ENCODE results near the gene TM9SF3. TPM values are rescaled to one million over a fixed set of nuclear protein-coding genes. Genes with fewer than 3 reads are reported as not detected.

Gene TM9SF3
- total and polyA plus RNA-seq, 2 of the 4 experiments (the other 2 are of a cell fraction) = 33.7 to 61.8 TPM

DNA sequence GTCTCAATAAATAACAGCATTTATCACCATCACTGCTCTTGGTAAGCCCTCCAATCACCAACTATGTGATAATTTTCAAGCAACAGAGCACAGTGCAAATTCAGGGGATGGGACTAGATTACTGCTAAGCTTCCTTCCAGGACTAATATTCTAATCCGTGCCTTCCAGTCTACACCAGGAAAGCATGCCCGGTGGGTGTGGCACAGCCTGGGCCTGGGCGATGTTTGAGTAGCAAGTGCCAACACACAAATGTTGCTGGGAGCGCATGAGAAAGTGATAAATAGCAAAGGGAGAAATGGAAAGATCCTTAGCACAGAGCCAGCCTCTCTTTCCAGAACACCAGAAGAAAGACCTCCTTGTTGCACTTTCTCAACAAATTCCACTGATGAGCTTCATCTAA is 13.5 kb upstream of the TM9SF3 start:
- CTCF ChIA-PET = no interaction called here
- POLR2A ChIA-PET (ENCODE audit: unreplicated experiment) = no interaction called here
- no peak overlapping the region for H2AK9ac ChIP-seq (replicated peaks; ENCODE audit: low read depth, low read length, poor library complexity)

More for the DNA sequence above, 13.5 kb upstream of the TM9SF3 start:
- Histone ChIP-seq H2BK5ac (ENCODE audit: low read depth, low read length, poor library complexity, severe bottlenecking) (no peak overlapping the region), H3K36me3 (ENCODE audit: control insufficient read depth, insufficient read depth, low read length) (no peaks in the 10 kb centered on the region), H3K14ac (replicated peaks; ENCODE audit: low read depth, low read length) (no peak overlapping the region), H2BK20ac (ENCODE audit: low read depth, low read length) (no peak overlapping the region), H3K4ac (ENCODE audit: low read depth, low read length) (no peak overlapping the region), H3K27me3 (ENCODE audit: control insufficient read depth, insufficient read depth, low read length) (peaks cover 34% of the 10 kb centered on the region), H3K9ac (ENCODE audit: low read depth, low read length) (no peak overlapping the region), H3K23ac (ENCODE audit: low read depth, low read length) (no peak overlapping the region), H3K4me2 (ENCODE audit: low read depth, low read length) (no peak overlapping the region), H4K91ac (ENCODE audit: insufficient read depth, low read depth, low read length) (no peak overlapping the region), H2AK5ac (ENCODE audit: low read depth, low read length) (no peak overlapping the region), H4K5ac (ENCODE audit: low read depth, low read length) (no peak overlapping the region), H4K20me1 (ENCODE audit: insufficient read depth, low read length) (no peaks in the 10 kb centered on the region), H2AFZ (replicated peaks; ENCODE audit: low read length, poor library complexity) (no peak overlapping the region), H4K8ac (ENCODE audit: low read depth in 2 of 2, low read length in 2 of 2) (no peak overlapping the region), H3K9me3 (ENCODE audit: control insufficient read depth, insufficient read depth, low read length) (peaks cover 7% of the 10 kb centered on the region), H3K18ac (ENCODE audit: low read depth, low read length) (no peak overlapping the region), H3K4me1 (ENCODE audit: control insufficient read depth, insufficient read depth, low read length) (no peaks in the 10 kb centered on the region), H3K9me1 (ENCODE audit: insufficient read depth, low read length) (no peaks in the 10 kb centered on the region), H3K56ac (ENCODE audit: extremely low read depth, insufficient read depth, low read length) (no peak overlapping the region), H3K79me1 (ENCODE audit: low read depth in 1 of 2, low read length in 2 of 2) (no peaks in the 10 kb centered on the region), H2BK120ac (ENCODE audit: low read depth, low read length) (no peak overlapping the region), H3K27ac (ENCODE audit: insufficient read depth, low read length) (no peak overlapping the region), H2BK15ac (ENCODE audit: low read depth, low read length) (no peak overlapping the region), H3K4me3 (ENCODE audit: insufficient read depth, low read depth, low read length) (no peak overlapping the region)
- in situ Hi-C loops (cut with MboI; ENCODE audit: low sequenced_read_pairs) (no loop called here), intact Hi-C loops (cut with micrococcal nuclease) (no loop called here), dilution Hi-C loops (cut with HindIII; ENCODE audit: low sequenced_read_pairs, unreplicated experiment) (no loop called here)
- ATAC-seq (ENCODE audit: low read depth) (no peak), DNase-seq (no peak)
- BruUV-seq (replicated peaks) = no TSS peak
- no CpG with 5 or more reads among the region's 4 CpGs for WGBS, 2 experiments (ENCODE audit: extremely low coverage in 2 of 2, insufficient read length in 1 of 2)
- TF ChIP-seq, protein P1, sequence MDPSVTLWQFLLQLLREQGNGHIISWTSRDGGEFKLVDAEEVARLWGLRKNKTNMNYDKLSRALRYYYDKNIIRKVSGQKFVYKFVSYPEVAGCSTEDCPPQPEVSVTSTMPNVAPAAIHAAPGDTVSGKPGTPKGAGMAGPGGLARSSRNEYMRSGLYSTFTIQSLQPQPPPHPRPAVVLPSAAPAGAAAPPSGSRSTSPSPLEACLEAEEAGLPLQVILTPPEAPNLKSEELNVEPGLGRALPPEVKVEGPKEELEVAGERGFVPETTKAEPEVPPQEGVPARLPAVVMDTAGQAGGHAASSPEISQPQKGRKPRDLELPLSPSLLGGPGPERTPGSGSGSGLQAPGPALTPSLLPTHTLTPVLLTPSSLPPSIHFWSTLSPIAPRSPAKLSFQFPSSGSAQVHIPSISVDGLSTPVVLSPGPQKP (IDR thresholded peaks at IDR 0.05; ENCODE audit: borderline replicate concordance, low read depth, low read length) = no peak
- TF ChIP-seq, protein P2, sequence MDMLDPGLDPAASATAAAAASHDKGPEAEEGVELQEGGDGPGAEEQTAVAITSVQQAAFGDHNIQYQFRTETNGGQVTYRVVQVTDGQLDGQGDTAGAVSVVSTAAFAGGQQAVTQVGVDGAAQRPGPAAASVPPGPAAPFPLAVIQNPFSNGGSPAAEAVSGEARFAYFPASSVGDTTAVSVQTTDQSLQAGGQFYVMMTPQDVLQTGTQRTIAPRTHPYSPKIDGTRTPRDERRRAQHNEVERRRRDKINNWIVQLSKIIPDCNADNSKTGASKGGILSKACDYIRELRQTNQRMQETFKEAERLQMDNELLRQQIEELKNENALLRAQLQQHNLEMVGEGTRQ (IDR thresholded peaks at IDR 0.05; ENCODE audit: low read depth, low read length) = no peak
- TF ChIP-seq CHD1 (IDR thresholded peaks at IDR 0.05; ENCODE audit: low read depth, low read length) = no peak
